ENCODE results near the gene SMCO3.

- TF ChIP-seq POLR2A (IDR thresholded peaks at IDR 0.05) (no peak), CTCF (IDR thresholded peaks at IDR 0.05 in 4 of 5, conservative IDR thresholded peaks at IDR 0.05 in 1 of 5) (no peak)
Measured at GRCh38 chr12:14860490-14860889, 46.5 kb upstream of the SMCO3 start.

Data from gastrocnemius medialis (tissue), 4 donors.